KMS-11 (cell line): ENCODE data around the gene AP4E1.

Experiments
- H2AFZ ChIP-seq: fragments of 200-600 bp; sonication (generic); 2 replicates; pipeline ENCODE4 v1.6.1; 2016; ENCODE audit warnings: antibody characterized with exemption, mixed run types, low read depth
- H3K27ac ChIP-seq: fragments of 200-600 bp; sonication (generic); 2 replicates; pipeline ENCODE4 v1.6.1; 2016; ENCODE audit warnings: mild to moderate bottlenecking, mixed run types
- H3K27me3 ChIP-seq: fragments of 200-600 bp; sonication (generic); 2 replicates; pipeline ENCODE4 v1.6.1; 2017; ENCODE audit warnings: mild to moderate bottlenecking, low read depth, mixed run types, moderate library complexity; ENCODE audit not compliant: insufficient read depth
- H3K36me3 ChIP-seq: fragments of 200-600 bp; sonication (generic); 2 replicates; pipeline ENCODE4 v1.6.1; 2017; ENCODE audit warnings: mild to moderate bottlenecking, mixed run types; ENCODE audit not compliant: insufficient read depth
- H3K4me1 ChIP-seq: fragments of 200-600 bp; sonication (generic); 2 replicates; pipeline ENCODE4 v1.6.1; 2016; ENCODE audit warnings: mild to moderate bottlenecking, low read depth, mixed run types; ENCODE audit not compliant: poor library complexity, severe bottlenecking
- H3K4me2 ChIP-seq: fragments of 200-600 bp; sonication (generic); 2 replicates; pipeline ENCODE4 v1.7.0; 2016; ENCODE audit warnings: mild to moderate bottlenecking, mixed run types
- H3K4me3 ChIP-seq: fragments of 200-600 bp; sonication (generic); IDR thresholded peaks from 2 replicates; pipeline ENCODE4 v1.6.1; 2017; ENCODE audit warnings: low read depth, low read length, mixed read lengths; ENCODE audit not compliant: insufficient read depth
- H3K79me2 ChIP-seq: fragments of 200-600 bp; sonication (generic); 2 replicates; pipeline ENCODE4 v1.6.1; 2016; ENCODE audit warnings: low read depth, mixed run types; ENCODE audit not compliant: insufficient read depth
- H3K9ac ChIP-seq: fragments of 200-600 bp; sonication (generic); 2 replicates; pipeline ENCODE4 v1.6.1; 2016; ENCODE audit warnings: mild to moderate bottlenecking, mixed run types
- H4K20me1 ChIP-seq: fragments of 200-600 bp; sonication (generic); 2 replicates; pipeline ENCODE4 v1.6.1; 2016; ENCODE audit warnings: mild to moderate bottlenecking, mixed run types; ENCODE audit not compliant: insufficient read depth
- CTCF ChIP-seq: fragments of 200-600 bp; sonication (generic); conservative IDR thresholded peaks from 2 replicates; pipeline ENCODE4 v1.6.1; 2017; ENCODE audit warnings: low read depth, mild to moderate bottlenecking, antibody characterized with exemption, low read length, moderate library complexity, mixed read lengths

The AP4E1 gene

GRCh38 chr15:50929062-50929461 is 20.6 kb downstream of the AP4E1 start:
- Histone ChIP-seq H2AFZ (no peak overlapping the region), H3K4me1 (no peaks in the 10 kb centered on the region), H3K79me2 (no peaks in the 10 kb centered on the region), H3K4me3 (no peak overlapping the region), H3K4me2 (no peak overlapping the region), H3K9ac (no peak overlapping the region), H3K36me3 (no peaks in the 10 kb centered on the region; the same call in 1 of the 2 replicates), H3K27ac (no peak overlapping the region), H3K27me3 (no peaks in the 10 kb centered on the region), H4K20me1 (no peaks in the 10 kb centered on the region)
- no peak for TF ChIP-seq CTCF

- H3K4me1 ChIP-seq: no peaks in the 10 kb centered on the region
- no peaks in the 10 kb centered on the region; the same call in 1 of the 2 replicates for H3K36me3 ChIP-seq
- no peaks in the 10 kb centered on the region for H3K79me2 ChIP-seq
These were observed 22.3 kb downstream of the AP4E1 start for GRCh38 chr15:50930792-50931191.

GRCh38 chr15:50933341-50933740 is 24.9 kb downstream of the AP4E1 start:
- no peak overlapping the region for H3K4me3 ChIP-seq
- no peak for TF ChIP-seq CTCF

More at GRCh38 chr15:50930792-50931191, 22.3 kb downstream of the AP4E1 start:
- TF ChIP-seq CTCF: no peak
- H2AFZ ChIP-seq: no peak overlapping the region
- H3K4me3 ChIP-seq: no peak overlapping the region
- no peak overlapping the region for H3K4me2 ChIP-seq
- H3K9ac ChIP-seq: no peak overlapping the region
- no peaks in the 10 kb centered on the region for H3K27me3 ChIP-seq
- no peaks in the 10 kb centered on the region for H4K20me1 ChIP-seq
- no peak overlapping the region for H3K27ac ChIP-seq

DNA sequence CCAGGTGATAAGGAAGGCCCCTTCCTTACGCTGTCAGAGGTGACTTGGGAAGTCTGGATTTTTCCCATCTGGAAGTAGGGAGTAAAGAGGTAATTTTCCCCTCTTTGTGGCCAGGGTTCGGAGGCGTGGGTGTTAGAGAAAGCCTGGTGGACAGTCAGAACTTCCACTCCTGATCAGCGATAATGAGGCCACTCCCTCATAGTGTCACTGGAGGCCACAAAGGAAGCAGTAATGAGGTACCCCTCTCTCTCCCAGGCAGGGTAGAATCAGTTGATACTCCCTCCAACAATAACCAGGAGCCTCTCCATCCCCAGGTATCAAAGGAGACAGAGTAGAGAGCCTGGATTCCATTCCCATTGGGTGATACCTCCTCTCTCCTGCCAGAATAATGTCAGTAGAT is 30.0 kb downstream of the AP4E1 start:
- Histone ChIP-seq H3K4me2 (no peak overlapping the region), H3K9ac (no peak overlapping the region), H3K27ac (no peak overlapping the region), H3K4me1 (no peaks in the 10 kb centered on the region), H4K20me1 (no peaks in the 10 kb centered on the region), H3K79me2 (no peaks in the 10 kb centered on the region), H3K36me3 (no peaks in the 10 kb centered on the region), H3K4me3 (no peak overlapping the region), H3K27me3 (no peaks in the 10 kb centered on the region), H2AFZ (no peak overlapping the region)
- TF ChIP-seq CTCF: no peak

More at GRCh38 chr15:50933341-50933740, 24.9 kb downstream of the AP4E1 start:
- H3K9ac ChIP-seq: no peak overlapping the region
- no peaks in the 10 kb centered on the region for H3K4me1 ChIP-seq
- H3K36me3 ChIP-seq: no peaks in the 10 kb centered on the region
- no peaks in the 10 kb centered on the region for H3K27me3 ChIP-seq
- no peaks in the 10 kb centered on the region for H3K79me2 ChIP-seq
- H3K4me2 ChIP-seq: no peak overlapping the region
- H4K20me1 ChIP-seq: no peaks in the 10 kb centered on the region
- no peak overlapping the region for H2AFZ ChIP-seq
- H3K27ac ChIP-seq: no peak overlapping the region

- Histone ChIP-seq H3K27me3 (no peaks in the 10 kb centered on the region), H3K4me2 (no peak overlapping the region), H3K4me1 (no peaks in the 10 kb centered on the region), H3K27ac (no peak overlapping the region), H3K36me3 (no peaks in the 10 kb centered on the region), H4K20me1 (no peaks in the 10 kb centered on the region), H2AFZ (no peak overlapping the region), H3K4me3 (no peak overlapping the region), H3K79me2 (no peaks in the 10 kb centered on the region), H3K9ac (no peak overlapping the region)
- no peak for TF ChIP-seq CTCF
These were observed 31.4 kb downstream of the AP4E1 start for GRCh38 chr15:50939911-50940310.
